8988T (cell line): Measurements from ENCODE around the gene SLC25A21.

Experiments used
- DNase-seq: peaks from one replicate; pipeline ENCODE4 v3.0.0; 2011

SLC25A21 gene

GRCh38 chr14:36979863-36980262 lies 192.5 kb downstream of the SLC25A21 start:
- no peak for DNase-seq

GRCh38 chr14:36976571-36977023 lies 195.8 kb downstream of the SLC25A21 start:
- no peak for DNase-seq

- DNase-seq: no peak
Measured at GRCh38 chr14:36975834-36976233, 196.6 kb downstream of the SLC25A21 start.

GRCh38 chr14:36974985-36975384 lies 197.4 kb downstream of the SLC25A21 start:
- no peak for DNase-seq

GRCh38 chr14:36973806-36974442 lies 198.5 kb downstream of the SLC25A21 start:
- no peak for DNase-seq

- no peak for DNase-seq
Measured at GRCh38 chr14:36971263-36971855, 201.0 kb downstream of the SLC25A21 start.

- no peak for DNase-seq
Measured at GRCh38 chr14:36967892-36968555, 204.4 kb downstream of the SLC25A21 start.

- no peak for DNase-seq
Measured at GRCh38 chr14:36955967-36956366, 216.4 kb downstream of the SLC25A21 start.

GRCh38 chr14:36955376-36955775 lies 217.0 kb downstream of the SLC25A21 start:
- no peak for DNase-seq

- DNase-seq: no peak
Measured at GRCh38 chr14:36952689-36953088, 219.7 kb downstream of the SLC25A21 start.

GRCh38 chr14:36951380-36951911 lies 221.0 kb downstream of the SLC25A21 start:
- DNase-seq: no peak

GRCh38 chr14:36950812-36951211 lies 221.6 kb downstream of the SLC25A21 start:
- no peak for DNase-seq

GRCh38 chr14:36949371-36949770 lies 223.0 kb downstream of the SLC25A21 start:
- no peak for DNase-seq

GRCh38 chr14:36948157-36948859 lies 224.1 kb downstream of the SLC25A21 start:
- DNase-seq: no peak

- no peak for DNase-seq
Measured at GRCh38 chr14:36947362-36947761, 225.0 kb downstream of the SLC25A21 start.

GRCh38 chr14:36946872-36947271 lies 225.5 kb downstream of the SLC25A21 start:
- DNase-seq: no peak

- no peak for DNase-seq
Measured at GRCh38 chr14:36944307-36945010, 227.9 kb downstream of the SLC25A21 start.

GRCh38 chr14:36942522-36943245 lies 229.7 kb downstream of the SLC25A21 start:
- DNase-seq: no peak

- DNase-seq: no peak
Measured at GRCh38 chr14:36941783-36942521, 230.5 kb downstream of the SLC25A21 start.

GRCh38 chr14:36940476-36940875 lies 231.9 kb downstream of the SLC25A21 start:
- DNase-seq: no peak

- DNase-seq: no peak
Measured at GRCh38 chr14:36939265-36939664, 233.1 kb downstream of the SLC25A21 start.
